Left ventricle myocardium superior (tissue), 1 donor: Measurements from ENCODE around the gene EIF2B5. TPM values are rescaled to one million over a fixed set of nuclear protein-coding genes. Genes with fewer than 3 reads are reported as not detected.
"Not testable (repeated sequence)": the region's sequence is repeated elsewhere in the genome, so short reads cannot be mapped to it uniquely, and the experiment has no call there.

Experiments
- ATAC-seq: fragments of 200-7000 bp; cut with Tn5 transposase; one replicate; pipeline ENCODE4 v1.9.1; 2020; ENCODE audit warnings: mild to moderate bottlenecking, moderate library complexity
- DNase-seq: peaks from one replicate; pipeline ENCODE4 v3.0.0-alpha.2; 2020
- intact Hi-C: fragments of 100-400 bp; cut with micrococcal nuclease; formaldehyde crosslinking; loops from one replicate; pipeline ENCODE4 v1.11.0; 2022
- total RNA-seq: library from RNA; stranded (reverse); fragmentation: NEBNext Ultra II Directional; extraction: Animal tissue kit (Norgen Biotek cat#: 25700); gene quantifications from one replicate; pipeline ENCODE4 v1.2.1, GENCODE V29; 2021
- donor health status: DM: no; HTN: yes; CAD: no; lungs with severe emphysema.

EIF2B5 gene
- total RNA-seq, 1 donor from 2014 or later, result 33.1 TPM

GRCh38 chr3:184144505-184144904 lies 9.3 kb downstream of the EIF2B5 start:
- intact Hi-C loops, result no loop called here
- DNase-seq (no peak), ATAC-seq (no peak)

DNA sequence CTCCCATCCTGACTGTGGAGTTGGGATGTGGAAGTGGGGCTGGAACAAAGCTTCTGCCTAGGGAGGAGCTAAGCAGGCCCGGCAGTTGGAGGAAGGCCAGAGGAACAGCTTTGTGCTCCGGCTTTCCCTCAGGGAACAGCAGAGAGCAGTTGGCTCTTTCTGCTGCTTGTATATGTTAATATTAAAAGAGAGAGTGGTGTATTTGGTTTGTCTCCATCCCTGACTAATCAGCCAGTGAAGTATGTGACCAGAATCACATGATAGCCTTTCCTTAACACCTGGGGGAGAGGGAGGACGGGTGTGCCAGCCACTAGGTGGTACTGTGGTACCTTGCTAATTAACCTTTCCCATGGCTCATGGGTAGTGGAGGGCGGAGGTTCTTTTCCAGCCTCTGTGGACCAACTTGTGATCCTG lies 10.0 kb downstream of the EIF2B5 start:
- intact Hi-C loops, result no loop called here
- ATAC-seq (peak; percentile 72), DNase-seq (peak; percentile 61)

DNA sequence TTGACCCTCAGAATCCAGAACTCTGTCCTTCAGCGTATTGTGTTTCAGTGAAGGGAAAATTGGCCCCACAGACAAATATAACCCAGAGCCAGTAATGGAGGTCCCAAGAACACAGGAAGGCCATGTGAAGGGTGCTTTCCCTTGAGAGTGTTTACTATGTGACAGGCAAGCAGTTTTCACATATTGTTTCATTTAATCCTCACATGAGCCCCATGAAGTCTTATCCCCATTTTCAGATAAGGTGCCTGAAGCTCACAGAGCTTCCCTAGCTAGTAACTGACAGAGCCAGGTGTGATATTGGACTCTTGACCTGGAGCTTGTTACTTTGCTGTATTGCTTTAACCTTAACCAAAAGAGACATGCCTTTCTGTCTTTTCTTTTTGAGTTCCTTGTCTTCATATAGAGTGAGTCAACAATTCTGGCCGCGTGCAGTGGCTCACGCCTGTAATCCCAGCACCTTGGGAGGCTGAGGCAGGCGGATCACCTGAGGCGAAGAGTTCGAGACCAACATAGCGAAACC lies 10.7 kb downstream of the EIF2B5 start:
- ATAC-seq (no peak), DNase-seq (no peak)
- intact Hi-C loops, result no loop called here

- intact Hi-C loops, result no loop called here
- no peak for ATAC-seq
- DNase-seq, result no peak
These were observed 12.9 kb downstream of the EIF2B5 start for GRCh38 chr3:184148076-184148475.

DNA sequence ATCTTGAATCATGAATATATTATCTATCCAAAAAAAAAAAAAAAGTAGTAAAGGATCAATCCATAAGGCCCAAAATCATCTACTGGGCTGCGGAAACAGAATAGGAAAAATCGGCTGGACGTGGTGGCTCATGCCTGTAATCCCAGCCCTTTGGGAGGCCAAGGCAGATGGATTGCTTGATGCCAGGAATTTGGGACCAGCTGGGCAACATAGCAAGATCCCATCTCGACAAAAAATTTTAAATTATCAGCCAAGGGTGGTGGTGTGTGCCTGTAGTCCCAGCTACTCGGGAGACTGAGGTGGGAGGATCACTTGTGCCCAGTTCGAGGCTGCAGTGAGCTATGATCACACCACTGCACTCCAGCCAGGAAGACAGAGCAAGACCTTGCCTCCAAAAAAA lies 14.0 kb downstream of the EIF2B5 start:
- intact Hi-C loops, result no loop called here
- DNase-seq (no peak), ATAC-seq (no peak)

DNA sequence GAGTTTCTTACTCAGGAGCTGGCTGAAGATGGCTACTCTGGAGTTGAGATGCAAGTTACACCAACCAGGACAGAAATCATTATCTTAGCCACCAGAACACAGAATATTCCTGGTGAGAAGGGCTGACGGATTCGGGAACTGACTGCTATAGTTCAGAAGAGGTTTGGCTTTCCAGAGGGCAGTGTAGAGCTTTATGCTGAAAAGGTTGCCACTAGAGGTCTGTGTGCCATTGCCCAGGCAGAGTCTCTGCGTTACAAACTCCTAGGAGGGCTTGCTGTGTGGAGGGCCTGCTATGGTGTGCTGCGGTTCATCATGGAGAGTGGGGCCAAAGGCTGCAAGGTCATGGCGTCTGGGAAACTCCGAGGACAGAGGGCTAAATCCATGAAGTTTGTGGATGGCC lies 14.6 kb downstream of the EIF2B5 start:
- DNase-seq, ATAC-seq, intact Hi-C loops: not testable (repeated sequence)

- intact Hi-C loops, result no loop called here
- DNase-seq (peak; percentile 88), ATAC-seq (peak; percentile 85)
These were observed 19.9 kb downstream of the EIF2B5 start, which contains the start of gene DVL3 for GRCh38 chr3:184154885-184155643. Gene DVL3, plus strand, starts transcription at chr3:184155377. Its CDS starts 259 bp downstream, at chr3:184155636.

DNA sequence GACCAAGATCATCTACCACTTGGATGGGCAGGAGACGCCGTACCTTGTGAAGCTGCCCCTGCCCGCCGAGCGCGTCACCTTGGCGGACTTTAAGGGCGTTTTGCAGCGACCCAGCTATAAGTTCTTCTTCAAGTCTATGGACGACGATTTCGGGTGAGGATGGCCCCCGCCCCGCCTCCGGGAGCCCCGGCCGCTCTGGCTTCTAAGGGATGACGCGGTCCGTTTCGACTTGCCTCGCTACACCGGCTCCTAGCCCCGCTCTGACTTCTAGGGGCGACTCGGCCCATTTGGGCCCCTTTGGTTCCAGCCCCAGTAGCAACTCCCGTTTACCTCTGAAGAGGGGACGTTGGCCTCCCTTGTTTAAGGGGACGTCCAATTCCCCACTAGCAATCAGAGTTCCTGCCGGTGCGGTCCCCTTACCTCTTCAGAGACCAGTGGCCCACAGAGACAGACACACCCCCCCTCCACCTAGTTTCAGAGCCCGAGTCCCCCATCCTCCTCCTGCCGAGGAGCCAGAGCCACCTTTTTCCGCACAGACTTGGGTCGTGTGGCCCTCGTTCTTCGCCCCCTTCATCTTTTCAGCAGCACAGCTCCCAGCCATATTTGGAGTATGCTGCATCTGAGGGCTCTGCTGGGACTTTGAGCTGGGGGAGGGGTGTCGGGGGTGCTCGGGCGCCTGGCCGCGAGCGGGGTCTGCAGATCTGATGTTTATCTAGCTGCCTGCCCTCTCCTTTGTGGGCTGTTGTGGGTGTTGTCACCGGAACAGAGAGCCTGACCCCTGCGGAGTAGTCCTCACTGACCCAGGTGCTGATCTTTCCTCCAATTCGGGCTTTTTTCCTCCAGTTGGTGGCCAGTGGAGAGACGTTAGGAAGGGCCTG lies 20.7 kb downstream of the EIF2B5 start:
- intact Hi-C loops, result no loop called here
- DNase-seq (no peak), ATAC-seq (peak; percentile 3)

DNA sequence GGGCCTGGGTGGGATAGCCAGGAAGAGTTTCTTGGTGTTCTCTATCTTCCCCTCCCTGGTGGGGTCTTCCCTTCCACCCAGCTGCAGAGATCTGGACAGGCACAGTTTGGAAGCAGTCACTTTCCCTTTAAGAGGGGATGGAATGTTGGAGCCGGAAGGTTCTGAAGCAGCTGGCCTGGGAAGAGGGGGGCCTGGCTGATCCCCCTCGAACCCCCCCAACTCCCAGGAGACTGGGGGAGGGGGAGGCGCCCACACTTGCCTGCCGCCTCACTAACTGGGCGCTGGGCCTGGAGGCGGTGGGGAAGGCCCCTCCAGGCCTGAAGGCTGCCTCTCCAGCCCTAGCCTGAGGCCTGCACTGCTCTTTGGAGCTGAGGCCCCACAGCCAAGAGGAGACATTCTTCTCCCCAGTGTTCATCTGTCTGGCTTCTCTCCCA lies 21.4 kb downstream of the EIF2B5 start:
- DNase-seq (peak; percentile 83), ATAC-seq (peak; percentile 67)
- intact Hi-C loops, result no loop called here

DNA sequence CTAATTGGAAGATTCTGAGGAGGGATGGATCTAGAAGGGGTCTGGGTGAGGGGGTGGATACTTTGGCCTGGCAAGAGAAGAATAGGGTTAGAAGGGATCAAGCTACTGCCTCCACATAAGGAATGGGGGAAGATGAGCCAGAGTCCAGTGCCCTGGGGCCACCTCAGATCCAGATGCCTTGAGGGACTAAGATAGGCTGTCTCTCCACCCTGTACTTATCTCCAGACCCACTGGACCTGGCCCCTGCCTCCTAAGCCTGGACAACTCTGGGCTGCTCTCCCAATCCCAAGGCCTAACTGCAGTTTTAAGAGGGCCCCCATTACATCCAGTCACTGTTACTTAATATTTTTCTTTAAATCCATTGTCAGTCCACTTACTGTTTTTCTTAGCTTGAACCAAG lies 22.0 kb downstream of the EIF2B5 start:
- DNase-seq (no peak), ATAC-seq (no peak)
- intact Hi-C loops, result no loop called here

DNA sequence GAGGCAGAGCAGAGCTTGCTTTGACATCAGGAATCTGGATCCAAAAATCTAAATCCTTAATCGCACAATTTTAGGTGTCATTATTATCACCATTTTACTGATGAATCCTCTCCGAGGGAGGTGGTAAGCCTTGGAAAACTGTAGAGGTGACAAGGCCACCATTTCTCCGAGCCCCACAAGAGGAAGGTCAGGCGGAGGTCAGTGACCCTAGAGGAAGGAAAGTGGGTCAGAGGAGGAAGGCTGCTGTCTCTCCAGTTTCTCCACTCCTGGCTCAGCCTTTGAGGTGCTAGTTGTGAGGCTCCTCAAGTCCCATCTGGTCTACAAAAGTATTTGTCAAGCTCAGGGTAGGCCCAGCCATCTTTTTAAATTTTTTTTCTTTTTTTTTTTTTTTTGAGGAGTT lies 23.2 kb downstream of the EIF2B5 start:
- DNase-seq (no peak), ATAC-seq (no peak)
- intact Hi-C loops, result no loop called here

GRCh38 chr3:184160456-184160855 lies 25.3 kb downstream of the EIF2B5 start:
- intact Hi-C loops, result no loop called here
- DNase-seq, result no peak
- ATAC-seq, result peak; percentile 1

DNA sequence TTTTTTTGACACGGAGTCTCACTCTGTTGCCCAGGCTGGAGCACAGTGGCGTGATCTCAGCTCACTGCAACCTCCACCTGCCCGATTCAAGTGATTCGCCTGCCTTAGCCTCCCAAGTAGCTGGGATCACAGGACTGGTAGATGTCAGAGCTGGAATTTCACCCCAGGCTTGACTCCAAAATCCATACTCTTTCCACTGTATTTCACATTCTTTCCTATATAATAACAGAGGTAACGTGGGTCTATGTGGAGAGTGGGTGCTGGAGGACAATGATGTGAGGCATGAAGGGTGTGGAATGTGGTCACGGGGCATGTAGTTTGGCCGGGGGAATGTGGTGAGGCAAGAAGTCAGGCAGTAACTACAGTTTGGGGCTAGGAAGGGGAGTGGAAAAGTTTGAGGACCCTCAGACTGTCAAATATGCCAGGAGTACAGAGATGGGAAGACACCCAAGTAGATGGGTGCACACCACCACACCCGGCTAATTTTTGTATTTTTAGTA lies 27.5 kb downstream of the EIF2B5 start:
- ATAC-seq, result not testable (repeated sequence)

GRCh38 chr3:184164648-184165330 lies 29.6 kb downstream of the EIF2B5 start:
- ATAC-seq (no peak), DNase-seq (no peak)
- intact Hi-C loops, result no loop called here

More for the DNA sequence above, 27.5 kb downstream of the EIF2B5 start:
- intact Hi-C loops, result not testable (repeated sequence)
- peak; percentile 19 for DNase-seq

GRCh38 chr3:184165543-184165942 lies 30.4 kb downstream of the EIF2B5 start:
- DNase-seq (no peak), ATAC-seq (no peak)
- intact Hi-C loops, result no loop called here

DNA sequence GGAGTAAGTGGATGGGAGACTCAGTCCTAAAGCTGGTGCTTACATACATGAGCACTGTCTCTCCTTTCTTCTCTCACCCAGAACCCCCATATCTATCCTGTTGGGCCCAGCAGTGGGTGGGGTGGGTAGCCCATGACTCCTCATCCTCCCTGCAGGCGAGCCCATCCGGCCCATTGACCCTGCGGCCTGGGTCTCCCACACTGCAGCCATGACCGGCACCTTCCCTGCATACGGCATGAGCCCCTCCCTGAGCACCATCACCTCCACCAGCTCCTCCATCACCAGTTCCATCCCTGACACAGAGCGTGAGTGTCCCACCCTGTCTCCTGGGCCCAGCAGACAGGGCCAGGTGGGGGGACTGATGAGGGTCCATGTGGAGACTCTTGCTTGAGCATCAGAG lies 31.5 kb downstream of the EIF2B5 start:
- DNase-seq (no peak), ATAC-seq (no peak)
- intact Hi-C loops, result no loop called here

- ATAC-seq (no peak), DNase-seq (no peak)
- intact Hi-C loops, result no loop called here
These were observed 32.6 kb downstream of the EIF2B5 start for GRCh38 chr3:184167786-184168185.

DNA sequence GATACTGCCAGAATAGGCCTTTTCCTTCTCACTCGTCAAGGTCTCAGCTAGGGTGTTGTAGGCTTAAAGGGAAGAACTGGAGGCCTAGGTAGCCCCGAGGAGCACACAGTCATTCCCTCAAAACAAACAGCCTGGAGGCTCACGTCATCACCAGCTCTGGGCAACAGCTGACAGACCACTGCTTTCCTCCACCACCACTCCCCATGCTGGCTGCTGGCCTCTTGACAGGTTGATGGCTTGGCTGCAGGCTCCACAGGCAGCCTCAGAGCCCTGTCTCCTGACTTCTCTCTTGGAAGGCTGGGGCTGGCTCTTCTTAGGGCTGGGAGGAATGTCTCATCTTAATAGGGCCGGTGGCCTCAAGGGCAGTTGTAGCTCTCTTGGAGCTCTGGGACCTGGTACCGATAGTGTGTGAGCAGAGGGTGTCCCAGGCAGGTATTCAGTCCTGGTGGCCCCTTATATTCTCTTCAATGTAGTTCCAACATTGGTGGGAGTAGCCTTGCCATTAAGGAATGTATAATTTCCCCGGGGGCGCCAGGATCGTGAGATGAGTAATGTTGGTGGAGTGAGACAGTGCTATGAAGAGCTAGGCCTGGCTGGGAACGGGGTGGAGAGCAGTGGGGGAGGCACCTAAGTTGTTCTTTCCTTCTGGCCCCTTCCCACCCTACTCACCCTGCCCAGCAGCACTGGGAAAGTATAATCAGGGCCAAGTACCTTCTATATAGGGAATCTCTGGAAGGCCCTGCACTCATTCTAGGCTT lies 33.4 kb downstream of the EIF2B5 start:
- intact Hi-C loops, result no loop called here
- peak; percentile 5 for ATAC-seq
- no peak for DNase-seq
